PC-9 (cell line): ENCODE results near the gene RP2. TPM values are rescaled to one million over a fixed set of nuclear protein-coding genes. Genes with fewer than 3 reads are reported as not detected.

Experiments used
- BruUV-seq: library from RNA; stranded (reverse); fragments of 400-500 nt; replicated peaks from 2 replicates; lab custom pipeline; 2021; lab: Mats Ljungman, UMichigan
- CTCF ChIA-PET: fragments of 300-600 bp; sonication (Branson Sonifier 250); formaldehyde crosslinking; loops from one replicate; lab custom pipeline; 2022; ENCODE audit warnings: antibody characterized with exemption; lab: Charles Lee
- POLR2A ChIA-PET: fragments of 300-600 bp; sonication (Branson Sonifier 250); formaldehyde crosslinking; loops from one replicate; lab custom pipeline; 2022; ENCODE audit warnings: antibody characterized with exemption; ENCODE audit not compliant: unreplicated experiment; lab: Charles Lee
- DNase-seq, 2 experiments: peaks; one replicate each; pipeline versions ENCODE4 v3.0.0 to v3.0.0-alpha.2; 2015 to 2022; ENCODE audit warnings: mixed read lengths in 1 of 2
- H2AFZ ChIP-seq: fragments of 200-600 bp; sonication (generic); 2 replicates; pipeline ENCODE4 v1.8.1; 2017; ENCODE audit warnings: antibody characterized with exemption
- H3F3A ChIP-seq: fragments of 200-600 bp; sonication (generic); 2 replicates; pipeline ENCODE4 v1.8.1; 2017; ENCODE audit warnings: antibody characterized with exemption, mild to moderate bottlenecking, low read depth; ENCODE audit not compliant: insufficient read depth
- H3K27ac ChIP-seq: fragments of 200-600 bp; sonication (generic); 2 replicates; pipeline ENCODE4 v1.6.1; 2016; ENCODE audit warnings: mixed run types
- H3K27me3 ChIP-seq: fragments of 200-600 bp; sonication (generic); 2 replicates; pipeline ENCODE4 v1.6.1; 2016; ENCODE audit warnings: low read depth, mixed run types; ENCODE audit not compliant: insufficient read depth
- H3K36me3 ChIP-seq: fragments of 200-600 bp; sonication (generic); 2 replicates; pipeline ENCODE4 v1.6.1; 2016; ENCODE audit warnings: low read depth, mixed run types
- H3K4me1 ChIP-seq: fragments of 200-600 bp; sonication (generic); replicated peaks from 2 replicates; pipeline ENCODE4 v1.6.1; 2016; ENCODE audit warnings: mixed run types; ENCODE audit not compliant: insufficient read depth
- H3K4me2 ChIP-seq: fragments of 200-600 bp; sonication (generic); 2 replicates; pipeline ENCODE4 v1.6.1; 2017; ENCODE audit warnings: mixed run types
- H3K4me3 ChIP-seq: fragments of 200-600 bp; sonication (generic); 2 replicates; pipeline ENCODE4 v1.6.1; 2016; ENCODE audit warnings: mixed run types
- H3K79me2 ChIP-seq: fragments of 200-600 bp; sonication (generic); 2 replicates; pipeline ENCODE4 v1.6.1; 2017; ENCODE audit warnings: low read depth, mixed run types
- H3K9me2 ChIP-seq: fragments of 200-600 bp; sonication (generic); 2 replicates; pipeline ENCODE4 v1.8.1; 2017; ENCODE audit warnings: mild to moderate bottlenecking; ENCODE audit not compliant: insufficient read depth
- H3K9me3 ChIP-seq: fragments of 200-600 bp; sonication (generic); 2 replicates; pipeline ENCODE4 v1.8.1; 2016; ENCODE audit warnings: low read depth; ENCODE audit not compliant: insufficient read depth
- H4K20me1 ChIP-seq: fragments of 200-600 bp; sonication (generic); 2 replicates; pipeline ENCODE4 v1.8.1; 2017; ENCODE audit not compliant: insufficient read depth
- EZH2 ChIP-seq: fragments of 200-600 bp; sonication (generic); IDR thresholded peaks from 2 replicates; pipeline ENCODE4 v1.8.0; 2017; ENCODE audit warnings: antibody characterized with exemption, low read depth
- intact Hi-C: fragments of 100-400 bp; cut with micrococcal nuclease; formaldehyde crosslinking; loops from one replicate; pipeline ENCODE4 v1.10.0; 2022; ENCODE audit not compliant: unreplicated experiment
- total RNA-seq: library from RNA; stranded (reverse); gene quantifications from 2 replicates; pipeline ENCODE4 v1.2.3, GENCODE V29; 2021
- TF ChIP-seq, protein P1 (sequence below): fragments of 200-600 bp; sonication (generic); conservative IDR thresholded peaks from 2 replicates; pipeline ENCODE4 v1.6.1; 2017; ENCODE audit warnings: mixed run types, antibody characterized with exemption, mild to moderate bottlenecking, moderate library complexity

Gene RP2
- total RNA-seq, 1 experiment from 2014 or later: 11.2 TPM

DNA sequence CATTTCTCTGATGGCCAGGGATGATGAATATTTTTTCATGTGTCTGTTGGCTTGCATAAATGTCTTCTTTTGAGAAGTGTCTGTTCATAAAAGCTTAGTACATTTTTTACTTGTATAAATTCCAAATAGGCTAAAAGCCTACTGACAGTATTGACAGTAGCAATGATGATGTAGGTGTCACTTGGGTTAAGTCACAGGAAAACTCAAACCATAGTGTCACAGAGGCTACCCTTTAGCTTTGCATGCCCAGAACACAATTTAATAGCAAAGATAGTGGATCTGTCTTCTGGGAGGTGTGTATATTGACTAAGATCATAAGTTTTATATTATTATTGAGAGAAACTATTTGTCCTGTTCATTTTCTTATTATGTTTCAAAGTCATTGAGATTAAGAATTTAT lies 8.1 kb downstream of the RP2 start:
- Histone ChIP-seq H3K27ac (no peak overlapping the region), H3K36me3 (no peaks in the 10 kb centered on the region), H3F3A (no peaks in the 10 kb centered on the region), H3K27me3 (no peaks in the 10 kb centered on the region), H4K20me1 (no peaks in the 10 kb centered on the region), H3K4me1 (no peaks in the 10 kb centered on the region; the same call in 1 of the 2 replicates), H3K9me3 (no peaks in the 10 kb centered on the region), H2AFZ (no peak overlapping the region), H3K9me2 (no peaks in the 10 kb centered on the region), H3K79me2 (peaks cover 39% of the 10 kb centered on the region), H3K4me2 (no peak overlapping the region), H3K4me3 (no peak overlapping the region)
- intact Hi-C loops: no loop called here
- no TSS peak for BruUV-seq
- DNase-seq: no peak
- ChIA-PET CTCF (no interaction called here), POLR2A (no interaction called here)
- TF ChIP-seq EZH2: no peak
- TF ChIP-seq, protein P1, sequence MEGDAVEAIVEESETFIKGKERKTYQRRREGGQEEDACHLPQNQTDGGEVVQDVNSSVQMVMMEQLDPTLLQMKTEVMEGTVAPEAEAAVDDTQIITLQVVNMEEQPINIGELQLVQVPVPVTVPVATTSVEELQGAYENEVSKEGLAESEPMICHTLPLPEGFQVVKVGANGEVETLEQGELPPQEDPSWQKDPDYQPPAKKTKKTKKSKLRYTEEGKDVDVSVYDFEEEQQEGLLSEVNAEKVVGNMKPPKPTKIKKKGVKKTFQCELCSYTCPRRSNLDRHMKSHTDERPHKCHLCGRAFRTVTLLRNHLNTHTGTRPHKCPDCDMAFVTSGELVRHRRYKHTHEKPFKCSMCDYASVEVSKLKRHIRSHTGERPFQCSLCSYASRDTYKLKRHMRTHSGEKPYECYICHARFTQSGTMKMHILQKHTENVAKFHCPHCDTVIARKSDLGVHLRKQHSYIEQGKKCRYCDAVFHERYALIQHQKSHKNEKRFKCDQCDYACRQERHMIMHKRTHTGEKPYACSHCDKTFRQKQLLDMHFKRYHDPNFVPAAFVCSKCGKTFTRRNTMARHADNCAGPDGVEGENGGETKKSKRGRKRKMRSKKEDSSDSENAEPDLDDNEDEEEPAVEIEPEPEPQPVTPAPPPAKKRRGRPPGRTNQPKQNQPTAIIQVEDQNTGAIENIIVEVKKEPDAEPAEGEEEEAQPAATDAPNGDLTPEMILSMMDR: no peak

DNA sequence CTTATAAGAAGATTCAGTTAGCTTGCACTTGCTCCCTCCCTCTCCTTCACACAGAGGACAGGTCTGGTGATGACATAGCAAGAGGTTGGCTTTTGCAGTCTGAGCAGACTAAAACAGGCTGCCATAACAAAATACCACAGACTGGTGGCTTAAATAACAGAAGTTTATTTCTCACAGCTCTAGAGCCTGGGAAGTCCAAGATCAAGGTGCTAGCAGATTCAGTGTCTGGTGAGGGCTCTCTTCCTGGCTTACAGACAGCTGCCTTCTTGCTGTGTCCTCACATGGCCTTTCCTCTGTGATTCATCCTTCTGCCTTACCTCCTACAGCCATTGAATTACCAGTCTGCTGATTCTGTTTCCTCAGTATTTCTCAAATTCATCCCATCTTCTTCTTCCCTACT lies 13.1 kb downstream of the RP2 start:
- Histone ChIP-seq H3K79me2 (peaks cover 12% of the 10 kb centered on the region; the same call in 1 of the 2 replicates), H3K9me2 (no peaks in the 10 kb centered on the region), H3K4me3 (no peak overlapping the region), H3K27me3 (no peaks in the 10 kb centered on the region), H4K20me1 (no peaks in the 10 kb centered on the region), H3F3A (no peaks in the 10 kb centered on the region), H3K36me3 (no peaks in the 10 kb centered on the region), H3K27ac (no peak overlapping the region), H3K4me1 (no peaks in the 10 kb centered on the region), H2AFZ (no peak overlapping the region), H3K4me2 (no peak overlapping the region), H3K9me3 (no peaks in the 10 kb centered on the region)
- ChIA-PET CTCF (no interaction called here), POLR2A (no interaction called here)
- intact Hi-C loops: no loop called here
- DNase-seq: no peak
- BruUV-seq: no TSS peak
- no peak for TF ChIP-seq EZH2
- TF ChIP-seq, protein P1: no peak

DNA sequence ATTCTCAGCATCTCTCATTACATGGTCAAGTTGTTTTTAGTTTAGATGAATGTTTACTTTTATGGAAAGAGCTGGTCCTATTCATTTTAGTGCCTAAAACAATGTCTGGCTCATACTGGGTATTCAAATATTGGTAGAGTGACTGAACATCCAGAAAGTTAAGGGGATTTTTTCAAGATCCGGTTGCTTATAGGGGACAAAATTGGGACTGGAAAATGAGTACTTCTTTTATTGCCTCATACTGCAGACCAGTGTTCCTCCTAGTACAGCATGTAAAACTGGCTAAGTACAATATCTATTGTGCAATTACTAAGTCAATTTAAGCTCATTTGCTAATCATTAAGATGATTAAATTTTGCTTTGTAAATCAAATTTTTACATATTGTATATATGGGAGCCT lies 13.9 kb downstream of the RP2 start:
- H4K20me1 ChIP-seq: no peaks in the 10 kb centered on the region
- no peak overlapping the region for H3K4me3 ChIP-seq
- H3K4me2 ChIP-seq: no peak overlapping the region
- no peaks in the 10 kb centered on the region for H3K4me1 ChIP-seq
- H3K79me2 ChIP-seq: 0 out of 2 replicates have a peak, but pooled peaks cover 4% of the 10 kb centered on the region
- BruUV-seq: no TSS peak
- DNase-seq: no peak
- no peaks in the 10 kb centered on the region for H3K27me3 ChIP-seq
- H2AFZ ChIP-seq: no peak overlapping the region
- no peak overlapping the region for H3K27ac ChIP-seq
- intact Hi-C loops: no loop called here
- no peaks in the 10 kb centered on the region for H3K9me3 ChIP-seq
- POLR2A ChIA-PET: no interaction called here
- no peaks in the 10 kb centered on the region for H3K9me2 ChIP-seq
- H3F3A ChIP-seq: no peaks in the 10 kb centered on the region
- TF ChIP-seq EZH2: no peak
- TF ChIP-seq, protein P1: no peak
- CTCF ChIA-PET: no interaction called here
- no peaks in the 10 kb centered on the region for H3K36me3 ChIP-seq
